ENCODE measurements around the gene BRPF1.

The BRPF1 gene

DNA sequence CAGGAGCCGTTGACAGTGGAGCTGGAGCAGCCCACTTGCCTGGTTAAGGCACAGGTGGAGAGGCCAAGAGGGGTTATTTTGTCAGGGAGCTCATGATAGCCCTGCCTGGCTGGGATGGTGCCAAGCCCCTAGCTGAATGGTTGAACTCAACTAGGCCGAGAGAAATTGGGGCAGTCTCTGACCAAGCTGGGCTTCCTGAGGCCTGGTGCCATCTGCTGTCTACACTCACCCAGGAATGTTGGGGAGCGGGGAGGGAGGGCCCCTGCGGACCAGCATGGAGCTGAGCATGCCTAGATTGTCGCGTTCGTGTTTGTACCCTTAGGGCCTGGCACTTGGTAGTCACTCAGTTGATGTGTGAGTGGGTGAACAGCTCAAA, 1.2 kb downstream of the BRPF1 start:
- DNase-seq: no peak

GRCh38 chr3:9736831-9737230, 5.3 kb downstream of the BRPF1 start:
- DNase-seq: no peak

- DNase-seq: no peak
Measured at GRCh38 chr3:9739181-9739580, 7.6 kb downstream of the BRPF1 start.

DNA sequence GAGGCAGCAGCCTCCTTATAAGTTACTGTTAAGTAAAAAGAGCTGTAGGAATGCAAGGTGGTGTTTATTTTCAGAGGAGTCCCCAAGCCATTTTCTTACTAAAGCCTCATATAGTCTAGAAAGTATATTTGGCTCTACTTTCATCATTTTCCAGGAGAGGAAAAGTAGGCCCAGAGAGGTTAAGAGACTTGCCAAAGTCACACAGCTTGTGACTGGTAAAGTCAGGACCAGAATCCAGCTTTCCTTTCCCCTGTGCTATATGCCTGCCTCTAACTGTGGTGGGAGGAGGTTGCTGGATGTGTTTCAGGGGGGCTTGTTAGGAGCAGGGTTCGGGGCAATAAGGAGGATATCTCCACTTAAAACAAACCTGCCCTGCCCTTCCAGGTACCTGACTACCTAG, 11.0 kb downstream of the BRPF1 start:
- no peak for DNase-seq

DNA sequence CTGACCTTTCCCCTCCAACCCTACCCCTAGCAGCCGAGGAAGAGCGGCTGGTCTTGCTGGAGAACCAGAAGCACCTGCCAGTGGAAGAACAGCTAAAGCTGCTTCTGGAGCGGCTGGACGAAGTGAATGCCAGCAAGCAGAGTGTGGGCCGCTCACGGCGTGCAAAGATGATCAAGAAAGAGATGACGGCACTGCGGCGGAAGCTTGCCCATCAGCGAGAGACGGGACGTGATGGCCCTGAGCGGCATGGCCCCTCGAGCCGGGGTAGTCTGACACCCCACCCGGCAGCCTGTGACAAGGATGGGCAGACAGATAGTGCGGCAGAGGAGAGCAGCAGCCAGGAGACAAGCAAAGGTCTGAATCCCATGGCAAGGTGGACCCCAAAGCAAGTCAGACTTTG, 12.0 kb downstream of the BRPF1 start:
- no peak for DNase-seq

DNA sequence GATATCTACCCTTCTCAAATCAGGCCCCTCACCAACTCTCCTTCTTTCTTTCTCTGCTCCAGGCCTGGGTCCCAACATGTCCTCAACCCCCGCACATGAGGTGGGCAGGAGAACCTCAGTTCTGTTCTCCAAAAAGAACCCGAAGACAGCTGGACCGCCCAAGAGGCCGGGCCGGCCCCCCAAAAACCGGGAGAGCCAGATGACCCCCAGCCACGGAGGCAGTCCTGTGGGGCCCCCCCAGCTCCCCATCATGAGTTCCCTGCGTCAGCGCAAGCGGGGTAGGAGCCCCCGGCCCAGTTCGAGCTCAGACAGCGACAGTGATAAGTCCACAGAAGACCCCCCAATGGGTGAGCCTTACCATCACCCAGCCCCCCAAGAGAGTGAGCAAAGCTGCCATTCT, 12.6 kb downstream of the BRPF1 start:
- no peak for DNase-seq

DNA sequence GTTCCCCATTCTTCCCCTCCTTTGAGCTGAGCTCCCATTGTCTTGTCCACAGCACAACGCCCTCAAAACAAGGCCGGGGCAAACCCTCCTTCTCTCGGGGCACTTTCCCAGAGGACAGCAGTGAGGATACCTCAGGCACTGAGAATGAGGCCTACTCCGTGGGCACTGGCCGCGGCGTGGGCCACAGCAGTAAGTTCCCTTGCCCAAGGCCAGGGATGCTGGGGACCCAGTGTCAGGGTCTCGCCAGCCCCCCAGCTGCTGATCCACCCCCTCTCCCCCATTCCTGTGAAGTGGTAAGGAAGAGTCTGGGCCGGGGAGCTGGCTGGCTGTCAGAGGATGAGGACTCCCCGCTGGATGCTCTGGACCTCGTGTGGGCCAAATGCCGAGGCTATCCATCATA, 14.0 kb downstream of the BRPF1 start:
- no peak for DNase-seq

- no peak for DNase-seq
Measured at GRCh38 chr3:9746330-9746729, 14.8 kb downstream of the BRPF1 start.

GRCh38 chr3:9747267-9747666, 15.7 kb downstream of the BRPF1 start:
- no peak for DNase-seq

- no peak for DNase-seq
Measured at GRCh38 chr3:9748031-9748430, 16.5 kb downstream of the BRPF1 start.

DNA sequence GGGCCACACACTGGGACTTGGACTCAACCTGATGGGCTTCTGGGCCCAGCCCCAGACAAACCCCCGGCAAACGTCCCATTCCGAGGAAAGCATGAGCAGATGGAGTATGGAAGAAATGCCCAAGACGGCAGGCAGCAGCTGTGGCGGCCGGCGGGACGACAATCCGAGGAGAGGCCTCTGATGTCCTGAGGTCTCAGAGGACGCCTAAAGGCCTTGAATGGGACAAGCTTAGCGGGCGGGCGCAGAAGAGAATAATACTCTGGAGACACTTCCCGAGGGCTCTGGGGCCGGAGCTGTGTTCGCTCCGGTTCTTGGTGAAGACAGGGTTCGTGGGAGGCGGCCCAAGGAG, 17.7 kb downstream of the BRPF1 start:
- DNase-seq: no peak

GRCh38 chr3:9749645-9750555, 18.4 kb downstream of the BRPF1 start, which contains the start of gene OGG1:
OGG1 (plus strand) TSS chr3:9749952; CDS start chr3:9750287, 335 bp downstream.
- peak; percentile 96 for DNase-seq

GRCh38 chr3:9750556-9751411, 19.2 kb downstream of the BRPF1 start:
- no peak for DNase-seq

- no peak for DNase-seq
Measured at GRCh38 chr3:9754678-9755077, 23.1 kb downstream of the BRPF1 start.

DNA sequence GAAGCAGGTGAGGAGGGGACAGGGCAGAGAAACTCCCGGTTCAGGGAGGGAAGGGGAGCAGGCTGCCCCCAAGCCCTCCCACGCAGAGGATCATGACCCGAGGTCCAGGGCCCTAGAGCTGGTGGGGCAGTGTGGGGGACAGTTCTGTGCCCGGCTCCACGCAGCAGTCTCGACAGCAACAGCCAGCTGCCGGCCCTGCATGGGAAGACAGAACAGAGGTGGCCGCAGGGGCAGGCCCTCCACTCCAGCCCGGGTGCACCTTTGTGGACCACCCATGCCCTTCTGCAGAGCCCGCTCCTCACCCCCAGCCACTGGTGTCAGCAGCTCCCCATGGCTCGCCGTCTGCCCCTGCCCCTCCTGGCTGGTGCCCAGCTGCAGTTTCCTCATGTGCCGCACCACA, 25.9 kb downstream of the BRPF1 start:
- DNase-seq: no peak

- DNase-seq: no peak
Measured at GRCh38 chr3:9760779-9761505, 29.4 kb downstream of the BRPF1 start.

DNA sequence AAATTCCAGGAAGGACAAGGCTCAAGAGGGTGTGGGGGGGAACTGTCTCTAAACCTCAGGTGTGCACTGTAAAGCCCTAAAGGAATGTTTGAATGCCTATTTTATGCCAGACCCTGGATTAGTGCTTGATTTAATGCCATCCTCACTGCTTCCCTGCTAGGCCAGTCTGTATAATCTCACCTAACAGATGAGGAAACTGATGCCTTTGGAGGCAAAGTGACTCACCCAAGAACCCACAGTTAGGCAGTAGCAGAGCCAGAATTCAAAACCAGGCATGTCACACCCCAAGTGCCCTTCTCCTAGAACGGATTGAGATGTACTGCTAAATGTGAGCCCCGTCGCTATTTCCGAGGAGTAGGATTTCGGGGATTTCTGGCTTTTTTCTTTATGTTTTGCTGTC, 30.4 kb downstream of the BRPF1 start:
- no peak for DNase-seq

- no peak for DNase-seq
Measured at GRCh38 chr3:9762871-9763270, 31.3 kb downstream of the BRPF1 start.

DNA sequence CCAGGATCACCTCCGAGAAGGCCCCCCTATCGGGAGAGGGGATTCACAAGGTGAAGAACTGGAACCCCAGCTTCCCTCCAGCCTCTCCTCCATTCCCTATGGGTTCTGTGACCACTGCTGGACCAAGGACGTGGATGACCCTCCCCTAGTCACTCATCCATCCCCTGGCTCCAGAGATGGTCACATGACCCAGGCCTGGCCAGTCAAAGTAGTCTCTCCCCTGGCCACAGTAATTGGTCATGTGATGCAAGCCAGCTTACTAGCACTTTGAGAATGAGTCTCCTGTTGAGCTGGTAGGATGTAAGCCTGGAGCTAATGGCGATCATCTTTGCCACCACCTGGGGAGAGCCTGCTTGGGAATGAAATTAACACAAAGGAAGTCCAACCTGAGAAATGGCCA, 34.3 kb downstream of the BRPF1 start:
- DNase-seq: no peak

- DNase-seq: peak; percentile 22
Measured at GRCh38 chr3:9767418-9767817, 35.9 kb downstream of the BRPF1 start.

DNA sequence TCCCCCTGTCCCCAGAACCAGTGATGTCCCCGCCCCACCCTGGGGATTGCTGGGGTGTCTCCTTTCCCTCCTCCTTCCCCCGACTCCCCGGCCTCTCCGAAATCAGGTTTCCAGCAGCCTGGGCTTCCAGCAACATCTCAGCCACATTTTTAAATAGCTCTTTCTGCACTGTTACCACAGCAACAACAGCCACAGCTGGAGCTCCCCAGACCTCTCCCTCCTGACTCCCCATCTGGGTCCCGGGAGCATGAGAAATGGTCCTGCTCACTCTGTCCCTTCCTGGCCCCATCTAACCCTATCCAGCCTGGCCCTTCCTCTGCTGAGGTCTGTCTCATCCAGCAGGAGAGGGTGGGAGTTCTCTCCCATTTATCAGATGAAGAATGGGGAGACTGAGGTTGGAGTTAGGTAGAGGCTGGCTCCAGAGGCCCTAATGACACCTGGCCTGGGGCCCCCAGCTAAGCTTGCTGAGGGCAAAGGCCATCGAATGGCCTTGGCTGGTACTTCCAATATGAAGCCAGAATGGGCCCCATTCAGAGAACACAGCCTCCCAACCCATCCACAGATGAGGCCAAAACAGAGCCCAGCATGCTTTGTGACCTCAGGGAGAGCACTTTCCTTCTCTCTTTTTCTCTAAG, 36.7 kb downstream of the BRPF1 start:
- DNase-seq: no peak

- DNase-seq: no peak
Measured at GRCh38 chr3:9769012-9769411, 37.5 kb downstream of the BRPF1 start.

Measured in CD4-positive, alpha-beta T cell treated with Interferon gamma for 1 hour (primary cell).